ENCODE data around the gene RPS6KA5. TPM values are rescaled to one million over a fixed set of nuclear protein-coding genes. Genes with fewer than 3 reads are reported as not detected.
"Not testable (repeated sequence)": the region's sequence is repeated elsewhere in the genome, so short reads cannot be mapped to it uniquely, and the experiment has no call there.

The RPS6KA5 gene
- total and polyA plus RNA-seq, 9 of the 15 experiments (the other 6 are each of a cell fraction or from before 2014, with no cell fraction given), result 0.88 to 7.7 (median 4.7) TPM

DNA sequence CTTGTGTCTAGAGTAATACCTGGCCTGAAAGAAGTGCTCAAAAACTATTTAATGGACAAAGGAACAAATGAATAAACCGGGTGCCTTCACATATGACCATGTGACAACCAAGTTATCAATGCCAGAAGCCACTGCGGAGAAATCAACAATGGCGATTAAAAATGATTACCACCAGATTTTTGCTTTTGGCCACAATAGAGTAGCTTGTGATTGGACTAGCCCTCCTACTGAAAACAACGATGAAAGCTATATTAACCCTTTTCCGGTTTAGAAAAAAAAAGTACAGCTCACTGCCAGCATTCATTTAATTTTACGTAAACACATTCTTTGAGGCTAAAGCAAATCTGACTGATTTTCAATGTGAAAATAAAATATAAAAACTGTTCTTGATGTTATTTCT, 202.6 kb downstream of the RPS6KA5 start (continued):
- TF ChIP-seq ZNF280A (IDR thresholded peaks at IDR 0.05; ENCODE audit: low read depth, partially characterized antibody) (no peak), KHSRP (IDR thresholded peaks at IDR 0.05) (no peak), ZFPM2 (CRISPR knock-in tag; IDR thresholded peaks at IDR 0.05) (no peak), MECOM (CRISPR knock-in tag; IDR thresholded peaks at IDR 0.05) (no peak)

DNA sequence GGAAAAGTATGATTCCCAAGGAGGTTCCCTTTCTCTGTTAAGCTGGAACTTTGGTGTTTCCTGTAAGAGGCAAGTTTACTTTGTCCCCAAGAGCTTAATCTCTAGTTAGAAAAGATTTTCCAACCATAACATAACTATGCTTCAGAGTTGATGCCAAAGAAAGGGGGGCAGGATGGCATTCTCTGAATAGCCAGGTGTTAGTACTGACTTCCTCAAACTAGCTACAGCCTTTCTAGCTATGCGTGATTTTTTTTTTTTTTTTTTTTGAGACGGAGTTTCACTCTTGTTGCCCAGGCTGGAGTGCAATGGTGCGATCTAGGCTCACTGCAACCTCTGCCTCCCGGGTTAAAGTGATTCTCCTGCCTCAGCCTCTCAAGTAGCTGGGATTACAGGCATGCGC, 204.3 kb downstream of the RPS6KA5 start:
- H3K4me3 ChIP-seq; H3K36me3 ChIP-seq (ENCODE audit: control insufficient read depth, insufficient read depth, low read length); H3K27ac ChIP-seq (ENCODE audit: extremely low read depth, low read depth, low read length); H3K9me1 ChIP-seq (ENCODE audit: control insufficient read depth, insufficient read depth, low read length); CTCF ChIA-PET (ENCODE audit: low intra/inter-chr PET ratio); ATAC-seq; H3K79me2 ChIP-seq (ENCODE audit: control insufficient read depth, insufficient read depth, low read length); H2AFZ ChIP-seq (ENCODE audit: low read depth, low read length); H4K20me1 ChIP-seq (replicated peaks; ENCODE audit: control insufficient read depth, insufficient read depth, low read length); BruUV-seq (replicated peaks); H3K9me3 ChIP-seq (replicated peaks; ENCODE audit: control insufficient read depth, insufficient read depth, low read depth, low read length); DNase-seq (ENCODE audit: extremely low read depth in 1 of 4, low spot score in 3 of 4); in situ Hi-C loops (cut with MboI); H3K9ac ChIP-seq (ENCODE audit: insufficient read depth in 1 of 2, low read depth in 2 of 2, low read length in 2 of 2); H3K27me3 ChIP-seq (ENCODE audit: control insufficient read depth in 2 of 2, insufficient read depth in 2 of 2, low read length in 2 of 2); H3K4me1 ChIP-seq (replicated peaks in 1 of 2; ENCODE audit: control insufficient read depth in 2 of 2, insufficient read depth in 2 of 2, low read length in 2 of 2); H3K4me2 ChIP-seq (ENCODE audit: insufficient read depth, low read length); FAIRE-seq; intact Hi-C loops (cut with micrococcal nuclease): not testable (repeated sequence)
- POLR2A ChIA-PET, result interaction anchor here (0.9 kb wide), 1 partner anchor 419 kb away, joined by 3 read pairs; no protein-coding TSS in a partner anchor
- WGBS (ENCODE audit: insufficient coverage, low coverage, missing lambda C conversion rate), result 100% methylated on average over 1 of the region's 5 CpGs
